ENCODE data around the gene LYPD4.
"Not testable (repeated sequence)": the region's sequence is repeated elsewhere in the genome, so short reads cannot be mapped to it uniquely, and the experiment has no call there.

Gene LYPD4, protein sequence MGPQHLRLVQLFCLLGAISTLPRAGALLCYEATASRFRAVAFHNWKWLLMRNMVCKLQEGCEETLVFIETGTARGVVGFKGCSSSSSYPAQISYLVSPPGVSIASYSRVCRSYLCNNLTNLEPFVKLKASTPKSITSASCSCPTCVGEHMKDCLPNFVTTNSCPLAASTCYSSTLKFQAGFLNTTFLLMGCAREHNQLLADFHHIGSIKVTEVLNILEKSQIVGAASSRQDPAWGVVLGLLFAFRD

DNA sequence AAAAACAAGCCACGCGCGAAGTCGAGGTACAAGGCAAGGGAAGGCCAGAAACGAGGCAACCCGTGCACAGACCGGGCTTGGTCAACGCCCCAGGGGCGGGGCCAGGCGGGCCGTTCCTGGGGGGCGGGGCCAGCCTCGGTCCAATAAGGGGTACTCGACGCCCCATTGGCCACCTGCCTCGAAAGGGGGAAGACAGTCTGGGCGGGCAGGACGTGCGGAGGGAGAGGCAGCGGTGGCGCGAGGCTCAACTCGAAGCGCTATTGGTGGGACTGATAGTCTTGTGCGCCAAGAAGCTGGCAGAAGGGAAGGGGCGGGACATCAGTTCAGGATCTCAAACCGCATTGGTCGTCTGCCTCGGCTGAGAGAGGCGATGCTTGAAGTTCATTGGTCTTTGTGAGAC lies at the start of gene LYPD4:
TSS of gene LYPD4 (minus strand) at position 83 of the 400 bp plus-strand sequence. CDS start 5,398 bp downstream, outside the sequence.
- no peak for DNase-seq

DNA sequence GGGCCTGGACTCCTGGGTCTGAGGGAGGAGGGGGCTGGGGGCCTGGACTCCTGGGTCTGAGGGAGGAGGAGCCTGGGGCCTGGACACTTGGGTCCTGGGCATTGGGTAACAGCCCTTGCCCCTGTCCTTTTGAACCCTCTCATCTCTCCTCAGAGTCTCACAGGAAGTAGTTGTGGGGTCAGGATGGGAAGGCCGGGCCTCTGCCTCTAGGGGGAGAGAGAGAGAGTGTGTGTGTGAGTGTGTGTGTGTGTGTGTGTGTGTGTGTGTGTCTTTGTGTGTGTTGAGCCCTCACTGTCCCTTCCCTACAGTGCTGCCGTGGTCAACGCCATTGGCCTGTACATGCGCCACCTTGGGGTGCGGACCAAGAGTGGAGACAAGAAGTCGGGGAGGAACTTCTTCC lies 49.4 kb upstream of the LYPD4 start:
- DNase-seq, result peak in 1 of 2 donors; percentile 17

DNA sequence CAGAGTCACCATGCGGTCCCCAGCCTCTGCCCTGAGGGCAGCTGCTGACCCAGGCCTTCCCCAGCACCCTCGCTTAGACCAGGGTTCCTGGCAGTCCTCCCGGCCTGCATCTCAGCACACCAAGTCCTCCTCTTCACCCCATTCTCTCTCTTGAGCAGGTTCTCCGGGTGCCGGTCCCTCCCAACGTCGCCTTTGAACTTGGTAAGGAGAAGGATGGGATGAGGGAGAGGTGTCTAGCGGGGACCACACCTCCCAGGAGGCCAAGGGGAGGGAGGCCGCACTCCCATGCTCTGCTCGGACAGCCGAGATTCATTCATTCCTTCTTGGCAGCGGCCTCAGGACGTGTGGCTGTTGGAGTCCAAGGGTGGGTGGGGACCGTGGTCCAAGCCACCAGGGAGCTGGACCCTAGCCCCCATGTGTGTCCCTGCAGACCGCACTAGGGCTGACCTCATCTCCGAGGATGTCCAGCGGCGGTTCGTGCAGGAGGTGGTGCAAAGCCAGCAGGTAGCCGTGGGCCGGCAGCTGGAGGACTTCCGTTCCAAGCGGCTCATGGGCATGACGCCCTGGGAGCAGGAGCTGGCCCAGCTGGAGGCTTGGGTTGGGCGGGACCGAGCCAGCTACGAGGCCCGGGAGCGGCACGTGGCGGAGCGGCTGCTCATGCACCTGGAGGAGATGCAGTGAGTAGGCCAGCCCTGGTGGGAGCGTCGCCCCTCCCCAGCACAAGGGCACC lies 47.9 kb upstream of the LYPD4 start:
- no peak for DNase-seq

DNA sequence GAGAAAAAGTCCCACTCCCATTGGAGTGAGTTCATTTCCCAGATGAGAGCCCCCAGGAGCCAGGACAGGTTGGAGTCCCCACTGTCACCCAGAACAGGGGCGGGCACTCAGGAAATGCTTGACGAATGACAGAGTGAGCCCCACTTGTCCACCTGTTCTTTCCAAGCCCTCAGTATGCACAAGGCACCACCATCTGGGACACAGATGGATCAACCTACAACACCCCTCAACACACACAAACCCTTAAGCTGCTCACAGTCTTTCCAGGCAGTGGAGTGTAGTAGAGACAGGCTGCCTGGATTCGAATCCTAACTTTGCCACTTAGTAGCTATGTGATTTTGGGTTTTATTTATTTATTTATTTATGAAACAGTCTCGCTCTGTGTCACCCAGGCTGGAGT lies 46.5 kb upstream of the LYPD4 start:
- DNase-seq, result no peak

DNA sequence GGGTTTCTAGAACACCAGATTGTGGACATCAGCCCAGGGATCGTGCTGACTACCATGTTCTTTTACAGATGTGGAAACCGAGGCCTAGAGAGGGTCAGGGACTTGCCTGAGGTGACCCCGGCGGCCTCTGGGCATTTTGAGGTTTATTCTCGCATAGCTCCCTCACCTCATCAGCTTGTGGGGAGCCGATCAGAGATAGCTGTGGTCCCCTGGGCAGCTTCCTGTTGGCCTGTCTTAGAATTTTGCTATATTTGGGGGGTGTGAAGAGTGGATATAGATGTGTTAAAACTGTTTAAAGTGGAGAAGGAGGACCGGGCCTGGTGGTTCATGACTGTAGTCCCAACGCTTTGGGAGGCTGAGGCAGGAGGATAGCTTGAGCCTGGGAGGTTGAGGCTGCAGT lies 45.4 kb upstream of the LYPD4 start:
- no peak for DNase-seq

DNA sequence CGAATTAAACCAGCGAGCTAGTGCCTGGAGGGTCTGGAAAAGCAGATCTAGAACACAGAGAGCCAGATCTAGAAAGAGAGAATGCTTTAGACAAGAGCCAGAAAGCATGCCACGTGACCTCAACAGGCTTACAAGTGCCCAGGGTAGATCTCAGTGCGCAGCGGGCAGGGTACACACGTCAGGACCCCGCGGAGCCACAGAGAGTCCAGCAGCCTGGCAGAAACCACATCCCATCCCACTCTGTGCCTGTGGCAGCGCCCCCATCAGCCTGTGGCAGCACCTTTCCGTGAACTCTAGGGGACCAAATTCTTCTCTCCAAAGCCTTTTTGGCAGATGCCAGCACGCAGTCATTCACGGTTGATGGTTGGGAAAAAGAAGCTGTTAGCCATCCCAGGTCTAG lies 44.4 kb upstream of the LYPD4 start:
- DNase-seq, result no peak

DNA sequence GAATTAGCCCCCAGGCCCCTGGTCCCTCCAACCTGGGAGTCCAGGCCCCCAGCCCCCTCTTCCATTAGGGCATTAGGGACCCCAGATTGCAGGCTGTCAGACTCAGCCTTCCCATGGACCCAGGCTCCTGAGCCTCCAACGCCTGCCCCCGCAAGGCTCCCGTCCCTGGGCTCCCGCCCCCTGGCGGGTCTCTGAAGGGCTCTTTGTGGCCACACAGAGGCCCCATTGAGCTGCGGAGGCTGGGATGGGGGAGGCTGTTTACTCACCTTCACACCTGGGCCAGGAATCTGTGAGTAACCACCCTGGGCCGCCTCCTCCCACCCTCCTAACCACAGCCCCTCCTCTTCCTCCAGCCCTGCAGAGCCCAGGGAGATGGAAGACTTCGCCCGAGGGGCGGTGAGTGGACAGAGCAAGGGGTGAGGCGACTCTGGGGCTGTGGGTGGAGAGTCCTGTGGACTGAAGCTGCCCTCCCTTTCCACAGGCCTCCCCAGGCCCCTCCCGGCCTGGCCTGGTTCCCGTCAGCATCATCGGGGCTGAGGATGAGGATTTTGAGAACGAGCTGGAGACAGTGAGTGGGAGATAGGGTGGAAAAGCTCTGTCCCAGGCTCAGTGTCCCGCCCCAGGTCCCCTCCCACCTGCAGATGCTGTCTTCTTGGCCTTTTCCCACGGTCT lies 43.4 kb upstream of the LYPD4 start:
- DNase-seq, result no peak

DNA sequence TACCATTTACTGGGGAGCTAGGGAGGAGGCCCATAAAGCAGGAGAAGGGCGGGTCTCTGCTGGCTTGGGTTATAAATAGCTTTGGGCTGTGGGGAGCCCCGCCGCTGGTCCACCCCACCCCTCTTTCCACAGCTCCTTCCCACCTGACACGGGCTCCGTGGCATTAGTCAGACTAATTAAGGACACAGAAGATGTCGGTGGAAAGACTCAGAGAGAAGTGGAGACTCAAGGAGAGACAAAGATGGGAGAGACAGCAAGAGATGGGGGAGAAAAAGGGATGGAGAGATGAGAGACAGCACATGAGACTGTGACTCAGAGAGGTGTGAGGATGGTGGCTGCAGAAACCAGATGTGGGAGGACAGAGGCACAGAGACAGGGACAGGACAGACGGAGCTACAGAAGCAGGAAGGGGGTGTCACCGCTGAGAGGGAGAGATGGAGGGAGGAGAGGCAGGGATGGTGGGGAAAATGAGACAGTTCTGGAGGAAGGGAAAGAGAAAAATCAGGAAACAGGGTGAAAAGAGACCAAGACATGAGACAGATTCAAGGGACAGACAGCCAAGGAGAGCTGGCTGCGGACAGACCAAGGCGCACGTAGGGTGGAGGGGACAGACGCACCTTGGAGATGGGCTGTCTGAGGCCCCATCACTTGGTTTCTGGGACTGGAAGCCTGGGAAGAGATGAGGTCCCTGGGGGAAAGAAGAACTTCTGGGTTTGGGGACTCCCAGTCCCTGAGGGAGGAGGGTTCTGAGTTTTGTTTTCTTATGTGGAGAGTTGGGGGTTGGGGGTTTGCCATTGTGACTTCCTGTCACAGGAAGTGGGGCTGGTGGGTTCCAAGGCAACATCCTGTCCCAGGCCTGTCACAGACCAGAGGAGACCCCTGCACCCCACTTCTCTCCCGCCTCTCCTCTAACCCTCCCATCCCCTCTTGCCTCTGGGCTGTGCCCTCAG lies 42.6 kb upstream of the LYPD4 start:
- DNase-seq, result no peak

DNA sequence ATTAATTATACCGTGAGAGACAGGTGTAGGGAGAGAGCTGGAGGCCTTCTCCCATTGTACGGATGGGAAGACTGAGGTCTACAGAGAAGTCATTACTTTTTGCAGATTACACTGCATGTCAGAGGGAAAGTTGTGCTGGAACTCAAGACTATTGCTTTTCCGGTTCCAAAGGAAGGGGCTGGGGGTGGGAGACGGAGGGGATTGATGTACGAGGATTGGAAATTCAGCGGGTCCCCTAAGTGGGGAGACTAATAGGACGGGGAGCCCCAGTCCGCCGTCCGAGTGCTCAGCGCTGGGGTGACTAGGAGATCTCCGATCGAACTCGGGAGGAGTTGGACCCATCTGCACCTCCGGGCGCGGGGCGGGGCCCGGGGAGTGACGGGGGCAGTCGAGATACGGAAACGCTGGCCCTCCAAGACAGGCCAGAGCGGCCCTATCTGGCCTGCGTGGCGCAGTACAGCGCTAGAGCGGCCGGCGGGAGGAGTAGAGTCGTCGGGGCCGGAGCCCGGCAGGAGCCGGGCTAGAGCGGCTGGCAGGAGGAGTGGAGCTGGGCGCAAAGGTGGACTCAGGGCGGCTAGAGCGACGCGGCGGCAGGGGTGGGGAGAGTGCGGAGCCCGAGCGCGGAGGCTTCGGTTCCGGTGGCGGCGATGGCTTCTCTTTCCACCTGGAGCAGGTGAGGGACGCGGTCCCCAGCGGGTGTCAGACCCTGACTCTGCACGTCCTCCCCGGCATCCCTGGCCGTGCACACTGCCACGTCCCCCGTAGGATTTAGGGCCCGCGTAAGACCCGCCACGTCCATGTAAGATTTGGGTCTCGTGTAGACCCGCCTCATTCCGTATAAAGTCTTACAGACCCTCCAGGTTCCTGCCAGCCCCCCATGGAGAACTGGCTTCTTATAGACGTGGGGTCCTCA lies 39.6 kb upstream of the LYPD4 start:
- peak; percentile 94 for DNase-seq

DNA sequence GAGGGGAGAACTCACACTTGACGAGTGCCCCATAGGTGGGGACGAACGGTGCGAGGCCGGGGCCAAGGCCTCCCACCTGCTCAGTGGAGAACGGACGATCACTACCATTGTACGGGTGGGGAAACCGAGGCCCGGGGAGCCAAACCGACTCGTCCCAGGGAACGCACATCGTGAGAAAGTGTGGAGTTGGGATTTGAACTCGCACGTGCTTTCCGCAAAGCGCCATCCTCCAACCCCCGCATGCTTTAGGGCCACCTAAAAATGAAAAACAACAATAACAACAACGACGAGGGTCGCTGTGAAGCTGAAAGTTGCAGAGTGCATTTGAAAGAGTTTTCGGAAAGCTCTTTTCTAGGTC lies 39.0 kb upstream of the LYPD4 start:
- no peak for DNase-seq

DNA sequence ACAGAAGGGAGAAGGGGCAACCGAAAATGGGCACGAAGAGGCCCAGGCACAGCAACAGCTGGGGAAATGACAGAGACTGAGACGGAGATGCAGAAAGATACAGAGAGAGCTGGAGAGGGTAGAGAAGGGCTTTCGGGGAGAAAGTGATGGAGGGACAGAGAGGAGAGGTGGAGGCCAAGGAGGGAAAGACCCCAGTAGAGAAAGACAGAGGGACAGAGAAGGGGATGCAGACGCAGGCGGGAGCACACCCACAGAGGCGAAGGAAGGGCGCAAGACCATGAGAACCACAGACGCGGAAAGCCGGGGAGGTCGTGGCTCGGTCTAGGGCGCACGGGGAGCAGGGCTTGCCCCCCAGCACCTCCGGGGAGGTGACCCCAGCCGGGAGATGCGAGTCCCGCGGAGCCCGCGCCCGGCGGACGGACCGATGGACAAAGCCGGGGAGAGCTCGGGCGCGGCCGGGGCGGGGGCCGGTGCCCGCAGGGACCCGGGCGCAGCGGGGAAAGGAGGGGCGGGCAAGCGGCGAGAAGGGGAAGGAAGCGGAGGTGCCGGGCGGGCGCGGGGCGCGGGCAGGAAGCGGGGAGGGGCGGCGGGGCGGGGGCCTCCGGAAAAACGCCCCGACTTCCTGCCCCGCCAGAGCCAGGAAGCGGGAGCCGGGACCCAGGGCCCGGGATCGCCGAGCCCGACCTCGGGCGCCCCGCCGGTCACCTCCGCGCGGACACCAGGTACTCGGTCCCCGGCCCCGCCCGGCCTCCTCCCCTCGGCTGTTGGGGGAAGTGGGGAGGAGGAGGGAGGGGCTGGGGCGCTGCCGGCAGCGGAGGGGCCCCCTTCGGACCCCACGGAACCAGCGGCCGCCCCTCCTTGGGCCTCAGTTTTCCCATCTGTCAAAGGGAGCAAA lies 38.3 kb upstream of the LYPD4 start, which contains the start of gene ARHGEF1:
TSS of gene ARHGEF1 (plus strand) at position 617 of the 895 bp plus-strand sequence. CDS start 4,899 bp downstream, outside the sequence.
- peak in 1 of 2 donors; percentile 32 for DNase-seq

DNA sequence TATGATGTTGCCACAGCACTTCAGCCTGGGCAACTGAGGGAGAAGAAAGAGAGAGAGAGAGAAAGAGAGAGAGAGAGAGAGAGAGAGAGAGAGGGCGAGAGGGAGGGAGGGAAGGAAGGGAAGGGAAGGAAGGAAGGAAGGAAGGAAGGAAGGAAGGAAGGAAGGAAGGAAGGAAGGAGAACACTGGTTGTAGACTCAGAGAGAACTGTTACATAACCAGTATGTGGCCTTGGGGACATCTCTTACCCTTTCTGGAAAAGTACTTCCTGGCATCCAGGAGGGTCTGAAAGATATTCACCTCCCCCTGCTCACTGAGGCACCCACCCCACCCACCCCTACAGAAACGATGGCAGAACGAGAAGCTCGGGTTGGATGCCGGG lies 35.8 kb upstream of the LYPD4 start:
- no peak for DNase-seq

DNA sequence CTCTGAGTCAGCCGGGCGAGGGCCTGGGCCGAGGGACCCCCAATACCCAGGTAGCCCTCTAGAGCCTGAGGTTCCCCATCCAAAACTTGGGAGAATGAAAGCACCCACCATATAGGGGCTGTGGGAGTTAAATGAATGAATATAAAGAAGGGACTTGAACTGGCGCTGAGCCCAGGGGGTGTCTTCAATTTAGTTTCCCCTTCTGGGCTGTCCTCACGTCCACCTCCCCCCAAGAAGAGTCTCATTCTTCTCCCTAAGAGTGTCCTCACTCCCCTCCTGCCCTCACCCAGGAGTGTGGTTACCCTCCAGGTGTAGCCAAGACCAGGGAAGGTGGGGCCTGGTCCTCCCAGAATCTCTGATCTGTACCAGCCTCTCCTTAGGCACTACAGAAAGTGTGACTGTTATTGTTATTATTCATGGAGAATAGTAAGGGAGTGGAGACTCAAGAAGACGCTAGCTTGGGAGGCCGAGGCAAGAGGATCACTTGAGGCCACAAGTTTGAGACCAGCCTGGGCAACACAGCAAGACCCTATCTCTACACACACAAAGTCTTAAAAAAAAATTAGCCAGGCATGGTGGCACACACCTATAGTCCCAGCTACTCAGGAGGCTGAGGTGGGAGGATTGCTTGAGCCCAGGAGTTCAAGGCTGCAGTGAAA lies 35.3 kb upstream of the LYPD4 start:
- DNase-seq, result no peak

DNA sequence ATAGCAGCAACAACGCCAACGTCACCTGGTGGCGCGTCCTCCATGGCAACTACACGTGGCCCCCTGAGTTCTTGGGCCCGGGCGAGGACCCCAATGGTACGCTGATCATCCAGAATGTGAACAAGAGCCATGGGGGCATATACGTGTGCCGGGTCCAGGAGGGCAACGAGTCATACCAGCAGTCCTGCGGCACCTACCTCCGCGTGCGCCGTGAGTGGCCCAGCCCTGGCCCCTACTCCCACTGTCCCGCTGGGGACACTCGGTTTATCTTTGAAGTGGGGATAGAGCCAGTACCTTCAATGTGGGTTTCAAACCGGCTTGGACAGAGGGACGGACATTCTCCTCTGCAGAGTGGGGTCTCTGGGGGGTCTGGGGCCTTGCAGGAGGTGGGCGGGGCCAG lies 34.6 kb upstream of the LYPD4 start:
- no peak for DNase-seq

DNA sequence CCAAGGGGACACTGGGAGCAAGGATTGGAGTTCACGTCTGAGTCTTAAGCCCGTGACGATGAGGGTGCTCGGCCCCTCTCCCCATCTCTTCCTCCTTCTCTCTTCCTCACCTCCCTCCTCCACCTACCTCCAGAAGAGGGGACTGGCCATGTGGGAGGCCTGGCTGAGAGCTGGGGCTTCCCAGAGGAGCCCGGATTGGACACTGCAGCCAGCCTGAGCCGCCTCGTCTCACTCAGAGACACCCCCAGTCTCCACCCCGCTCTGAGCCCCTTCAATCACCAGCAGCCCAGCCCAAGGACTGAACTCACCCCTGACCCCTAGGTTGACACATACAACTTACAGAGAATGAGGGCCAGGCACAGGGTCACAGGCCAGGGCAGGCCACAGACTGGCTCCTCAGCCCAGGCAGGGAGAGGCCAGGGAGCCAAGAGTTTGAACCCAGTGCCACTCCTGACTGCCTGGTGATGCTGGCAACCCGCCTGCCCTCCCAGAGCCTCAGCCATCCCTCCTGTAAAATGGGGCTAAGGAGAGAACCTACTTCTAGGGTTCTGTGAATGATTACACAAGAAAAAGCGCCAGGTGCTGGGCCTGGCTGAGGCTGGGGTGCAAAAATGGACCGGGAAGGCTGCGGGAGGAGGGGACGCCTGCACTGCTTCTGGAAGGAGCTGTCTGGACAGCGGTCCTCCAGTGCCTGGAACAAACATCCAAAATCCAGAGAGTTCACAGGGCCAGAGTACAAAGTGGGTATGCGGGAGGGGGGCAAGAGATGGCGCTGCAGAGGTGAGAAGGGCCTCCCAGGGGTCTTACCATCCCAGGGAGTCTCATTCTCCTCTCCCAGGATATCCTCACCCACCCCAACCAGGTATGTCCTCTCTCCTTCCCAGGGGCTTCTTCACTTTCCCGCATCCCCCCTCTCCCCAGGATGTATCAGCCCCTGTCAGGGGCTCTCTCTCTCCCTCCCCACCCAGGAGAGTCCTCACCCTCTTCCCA lies 33.7 kb upstream of the LYPD4 start:
- peak; percentile 34 to 80 for DNase-seq

DNA sequence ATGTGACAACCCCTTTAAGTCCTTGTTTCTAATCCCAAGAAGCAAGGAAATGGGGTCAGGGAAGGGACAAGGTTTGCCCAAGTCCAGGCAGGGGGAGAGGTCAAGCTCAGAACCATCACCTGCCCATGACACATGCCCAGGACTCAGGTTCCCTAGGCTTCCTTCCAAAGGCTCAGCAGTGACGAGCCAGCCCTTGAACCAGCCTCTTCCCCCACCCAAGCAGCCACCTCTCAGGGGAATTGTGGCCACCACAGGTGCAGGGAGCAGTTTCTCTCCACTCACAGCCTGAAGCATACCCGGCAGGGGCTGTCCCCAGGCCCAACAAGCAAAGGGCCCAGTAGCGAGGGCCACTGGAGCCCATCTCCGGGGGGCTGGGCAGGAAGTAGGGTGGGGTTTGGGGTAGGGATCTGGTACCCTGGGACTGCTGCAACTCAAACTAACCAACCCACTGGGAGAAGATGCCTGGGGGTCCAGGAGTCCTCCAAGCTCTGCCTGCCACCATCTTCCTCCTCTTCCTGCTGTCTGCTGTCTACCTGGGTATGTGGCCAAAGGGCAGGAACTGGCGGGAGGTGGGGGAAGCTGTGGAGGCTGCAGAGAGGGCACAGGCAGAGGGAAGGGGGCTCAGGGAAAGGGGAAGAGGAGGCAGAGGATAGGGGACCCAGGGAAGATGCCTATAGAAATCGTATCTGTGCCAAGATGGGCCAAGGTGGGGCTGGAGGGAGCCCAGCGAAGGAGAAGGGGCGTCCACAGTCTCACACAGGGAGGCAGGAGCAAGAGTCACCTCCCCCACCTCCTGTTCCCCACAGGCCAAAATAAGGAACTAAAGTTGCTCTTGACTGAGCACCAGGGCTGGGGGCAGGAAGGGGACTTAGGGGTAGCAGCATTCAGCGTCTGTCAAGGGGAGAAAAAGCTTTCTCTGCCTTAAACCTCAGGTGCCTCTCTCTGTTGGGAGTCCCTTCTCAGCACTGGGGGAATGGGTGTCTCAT lies 32.7 kb upstream of the LYPD4 start, which contains the start of gene CD79A:
TSS of gene CD79A (plus strand) at position 433 of the 986 bp plus-strand sequence. CDS start at position 459, 26 bp downstream.
- peak; percentile 45 to 51 for DNase-seq

DNA sequence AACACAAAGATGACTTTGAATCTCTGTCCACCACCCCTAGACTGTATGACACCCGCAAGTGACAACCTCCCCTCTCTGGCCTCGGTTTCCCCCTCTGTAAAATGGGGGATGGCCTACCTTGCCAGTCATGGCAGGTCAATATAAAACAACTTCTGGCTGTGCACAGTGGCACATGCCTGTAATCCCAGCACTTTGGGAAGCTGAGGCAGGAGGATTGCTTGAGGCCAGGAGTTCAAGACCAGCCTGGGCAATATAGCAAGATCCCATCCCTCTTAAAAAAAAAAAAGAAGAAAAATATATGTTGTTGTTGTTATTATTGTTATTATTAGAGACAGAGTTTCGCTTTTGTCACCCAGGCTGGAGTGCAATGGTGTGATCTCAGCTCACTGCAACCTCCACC lies 31.5 kb upstream of the LYPD4 start:
- DNase-seq, result not testable (repeated sequence)

Measured in inflammatory macrophage treated with lipopolysaccharide for 1 hour (primary cell).